GM18873 (cell line): ENCODE data around the gene SLC39A8.
A peak's percentile ranks its signal among the peaks of the same experiment; 100 is the strongest.

Experiments used
- ATAC-seq: cut with Tn5 transposase; IDR thresholded peaks from one replicate; pipeline ENCODE4 v1.9.1; 2021; ENCODE audit warnings: mild to moderate bottlenecking, moderate library complexity, moderate number of reproducible peaks; ENCODE audit not compliant: unreplicated experiment, low FRiP score

The SLC39A8 gene

DNA sequence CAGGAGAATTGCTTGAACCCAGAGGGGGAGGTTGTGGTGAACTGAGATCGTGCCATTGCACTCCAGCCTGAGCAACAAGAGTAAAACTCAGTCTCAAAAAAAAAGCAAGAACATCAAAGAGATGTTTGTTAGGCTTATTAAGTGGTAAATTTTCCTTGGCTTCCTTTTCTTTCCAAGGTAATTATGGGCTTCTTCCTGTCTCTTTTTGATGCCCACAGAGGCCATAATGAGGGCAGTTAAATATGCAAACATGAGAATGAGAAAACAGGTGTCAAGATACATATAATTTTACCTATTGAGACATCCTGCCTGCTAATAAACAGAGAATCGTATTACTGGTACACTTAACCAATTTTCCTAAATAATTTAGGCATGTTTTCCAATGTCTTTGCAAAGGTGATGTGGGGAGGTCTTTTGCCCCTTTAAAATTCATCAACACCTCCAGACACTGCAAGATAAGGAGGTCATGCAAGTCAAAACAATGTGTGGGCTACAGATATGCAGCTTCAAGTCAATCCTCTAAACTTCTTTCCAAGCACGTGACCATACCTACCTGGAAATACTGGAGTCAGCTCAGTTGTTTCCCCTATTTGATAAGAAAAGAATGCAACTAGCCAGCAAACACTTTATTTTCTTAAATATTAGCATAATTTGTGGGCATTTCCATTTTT is 2.7 kb downstream of the SLC39A8 start:
- ATAC-seq = no peak

- no peak for ATAC-seq
Observed at GRCh38 chr4:102341201-102341600, 4.1 kb downstream of the SLC39A8 start.

GRCh38 chr4:102339018-102339417 is 6.3 kb downstream of the SLC39A8 start:
- no peak for ATAC-seq

DNA sequence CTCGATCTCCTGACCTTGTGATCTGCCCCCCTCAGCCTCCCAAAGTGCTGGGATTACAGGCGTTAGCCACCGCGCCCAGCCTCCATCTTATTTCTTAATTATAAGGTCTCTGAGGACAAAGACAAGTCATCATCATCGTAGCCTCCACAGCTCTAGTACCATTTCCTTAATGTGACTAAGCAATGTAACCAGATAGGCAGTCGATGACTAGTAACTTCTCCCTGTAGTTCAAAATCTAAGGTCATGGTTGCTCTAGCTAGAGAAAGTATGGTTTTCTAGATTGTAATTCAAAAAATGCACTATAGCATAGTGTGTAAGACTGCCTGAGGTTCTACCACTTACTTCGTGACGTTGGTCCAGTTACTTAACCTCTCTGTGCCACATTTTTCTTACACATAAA is 6.9 kb downstream of the SLC39A8 start:
- no peak for ATAC-seq

DNA sequence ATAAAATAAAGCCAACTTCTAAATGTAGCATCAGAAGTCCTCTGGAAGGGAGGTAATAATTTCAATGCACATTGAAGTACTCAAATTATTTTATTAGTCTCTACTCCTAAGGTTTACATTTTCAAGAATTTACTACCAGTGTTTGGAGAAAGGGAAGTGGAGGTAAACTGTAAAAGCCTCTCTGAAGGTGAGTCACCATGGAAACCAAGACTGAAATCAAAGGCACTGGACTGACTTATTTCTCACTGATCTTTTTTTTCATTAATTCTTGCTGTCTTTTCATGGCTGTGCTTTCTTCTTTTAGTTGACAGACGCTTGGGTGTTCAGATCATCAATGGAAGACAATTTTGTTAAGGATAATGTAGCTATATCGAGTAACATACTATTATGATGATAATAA is 9.7 kb downstream of the SLC39A8 start:
- ATAC-seq = no peak

- ATAC-seq = no peak
Observed at GRCh38 chr4:102334624-102335023, 10.7 kb downstream of the SLC39A8 start.

DNA sequence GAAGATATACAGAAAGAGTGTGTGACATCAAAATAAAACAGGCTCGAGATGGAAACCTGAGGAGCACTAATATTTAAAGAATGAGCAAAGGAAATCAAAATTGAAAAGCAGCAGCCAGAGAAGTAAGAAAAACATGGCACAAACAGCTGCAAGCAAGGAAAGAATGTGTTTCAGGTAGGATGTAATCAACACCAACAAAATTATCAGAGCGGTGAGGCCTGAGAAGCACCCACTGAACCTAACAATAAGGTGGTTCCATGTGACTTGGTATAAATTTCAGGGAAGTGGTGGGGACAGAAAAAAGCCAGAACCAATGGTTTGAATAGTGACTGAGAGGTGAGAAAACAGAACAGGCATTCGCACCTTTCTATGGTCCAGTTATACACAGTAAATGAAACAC is 11.5 kb downstream of the SLC39A8 start:
- no peak for ATAC-seq

DNA sequence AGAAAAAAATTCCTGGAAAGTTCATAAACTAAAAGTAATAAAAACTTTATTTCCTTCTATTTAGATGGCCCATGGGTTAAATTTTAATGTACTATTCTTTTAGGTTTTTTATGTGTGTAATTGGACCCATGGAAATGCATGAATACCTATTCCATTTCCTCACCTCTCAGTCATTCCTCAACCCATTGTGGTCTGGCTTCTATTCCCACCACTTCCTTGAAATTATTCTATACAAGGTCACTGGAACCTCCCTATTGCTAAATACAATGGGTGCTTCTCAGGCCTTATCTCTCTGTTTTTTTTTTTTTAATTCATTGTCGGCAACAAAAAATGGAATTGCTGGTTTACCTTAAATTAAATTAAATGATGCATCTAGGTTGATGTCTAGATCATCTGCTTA is 17.2 kb downstream of the SLC39A8 start:
- ATAC-seq = no peak

DNA sequence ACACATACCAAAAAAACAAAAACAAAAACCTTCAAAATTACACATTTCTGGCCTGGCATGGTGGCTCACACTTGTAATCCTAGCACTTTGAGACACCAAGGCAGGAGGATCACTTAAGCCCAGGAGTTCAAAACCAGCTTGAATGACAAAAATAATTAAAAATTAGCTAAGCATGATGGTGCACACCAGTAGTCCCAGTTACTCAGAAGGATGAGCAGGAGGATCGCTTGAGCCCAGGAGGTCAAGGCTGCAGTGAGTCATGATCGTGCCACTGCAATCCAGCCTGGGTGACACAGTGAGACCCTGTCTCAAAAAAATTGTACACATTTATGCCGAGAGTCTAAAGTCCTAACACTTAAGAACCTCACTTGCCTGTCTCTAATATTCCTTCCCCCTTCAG is 18.3 kb downstream of the SLC39A8 start:
- no peak for ATAC-seq

DNA sequence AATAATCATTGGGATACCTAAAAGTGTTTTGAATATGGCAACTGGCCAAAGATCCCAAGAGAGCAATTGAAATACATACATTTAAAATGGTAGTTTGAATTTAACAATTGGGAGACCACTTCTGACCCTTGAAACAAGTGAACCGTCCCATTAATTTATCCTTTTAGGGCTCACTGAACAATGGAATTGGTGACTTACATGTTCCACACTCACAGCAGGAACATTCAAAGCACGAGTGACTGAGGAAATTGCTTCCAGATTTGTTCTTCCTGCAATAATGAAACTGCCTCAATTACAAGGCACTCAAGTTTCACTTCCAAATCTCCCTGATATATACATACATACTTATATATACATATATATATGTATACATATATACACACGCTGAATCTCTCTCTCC is 20.6 kb downstream of the SLC39A8 start:
- no peak for ATAC-seq

- ATAC-seq = no peak
Observed at GRCh38 chr4:102322736-102323135, 22.5 kb downstream of the SLC39A8 start.

GRCh38 chr4:102321260-102321995 is 23.9 kb downstream of the SLC39A8 start:
- ATAC-seq = peak; percentile 93

GRCh38 chr4:102319594-102319993 is 25.7 kb downstream of the SLC39A8 start:
- ATAC-seq = no peak

DNA sequence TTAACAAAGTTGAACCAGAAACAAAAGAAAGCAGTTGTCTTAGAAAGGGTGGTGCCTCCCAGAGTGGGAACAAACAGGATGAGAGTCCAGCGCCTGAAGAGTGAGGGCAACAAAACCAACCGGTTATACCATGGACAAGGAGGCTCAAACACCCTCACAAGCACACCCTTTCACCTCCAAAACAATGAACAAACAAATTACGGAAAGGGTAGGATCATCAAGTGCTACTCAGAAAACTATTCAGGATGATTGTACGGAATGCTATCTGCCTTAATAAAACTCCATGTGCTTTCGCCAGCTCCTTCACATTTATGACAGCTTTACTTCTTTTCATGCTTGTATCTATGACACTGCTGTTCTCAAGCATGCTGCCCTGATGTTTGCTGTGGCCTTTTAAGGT is 26.8 kb downstream of the SLC39A8 start:
- no peak for ATAC-seq

DNA sequence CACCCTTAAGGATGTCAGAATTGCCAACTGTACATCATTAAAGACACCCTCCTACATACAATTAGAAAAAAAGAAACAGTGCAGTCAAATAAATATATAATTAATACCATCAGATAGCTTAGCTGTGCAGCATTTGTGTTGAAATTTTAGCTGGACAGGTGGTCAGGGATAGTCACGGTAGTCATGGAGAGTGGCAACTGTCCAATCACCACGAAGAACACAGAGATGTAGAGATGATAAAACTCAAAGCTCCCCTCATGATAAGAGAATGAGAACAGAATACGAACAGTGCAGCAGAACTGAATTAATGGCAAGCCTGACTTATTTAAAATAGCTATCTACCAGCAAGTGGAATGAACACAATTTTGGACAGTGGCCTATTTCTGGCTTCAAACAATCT is 27.2 kb downstream of the SLC39A8 start:
- ATAC-seq = no peak

DNA sequence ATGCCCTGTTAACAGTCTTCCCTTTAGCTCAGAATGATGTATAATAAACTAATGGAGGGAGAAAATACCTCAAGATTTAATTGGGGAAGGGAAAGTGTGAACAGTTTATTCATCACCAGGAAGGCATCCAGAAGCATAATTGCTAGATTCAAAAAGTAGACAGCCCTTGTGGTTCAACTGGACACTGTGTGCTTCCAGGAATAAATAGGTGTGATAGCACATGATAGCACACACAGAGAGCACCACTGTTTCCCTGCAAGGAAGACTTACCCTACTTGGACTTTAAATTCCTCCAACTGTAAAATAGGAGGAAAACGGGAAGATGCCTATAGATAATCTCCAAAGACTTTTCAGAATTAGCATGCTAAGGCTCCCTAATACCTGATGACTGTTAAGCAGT is 27.8 kb downstream of the SLC39A8 start:
- no peak for ATAC-seq

DNA sequence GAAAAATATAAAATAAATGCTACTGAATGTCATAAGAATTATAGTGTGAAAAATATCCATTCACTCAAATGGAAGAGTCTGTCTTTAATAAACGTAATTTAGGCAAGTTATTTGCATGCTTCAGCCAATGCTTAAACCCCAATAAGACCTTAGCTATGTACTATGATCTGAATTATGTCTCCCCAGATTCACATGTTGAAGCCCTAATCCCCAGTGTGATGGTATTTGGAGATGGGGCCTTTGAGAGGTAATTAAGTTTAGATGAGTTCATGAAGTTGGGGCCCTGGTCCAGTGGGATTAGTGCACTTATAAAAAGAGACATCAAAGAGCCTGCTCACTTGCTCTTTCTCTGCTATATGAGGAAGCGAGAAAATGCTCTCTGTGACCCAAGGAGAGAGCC is 28.7 kb downstream of the SLC39A8 start:
- no peak for ATAC-seq

DNA sequence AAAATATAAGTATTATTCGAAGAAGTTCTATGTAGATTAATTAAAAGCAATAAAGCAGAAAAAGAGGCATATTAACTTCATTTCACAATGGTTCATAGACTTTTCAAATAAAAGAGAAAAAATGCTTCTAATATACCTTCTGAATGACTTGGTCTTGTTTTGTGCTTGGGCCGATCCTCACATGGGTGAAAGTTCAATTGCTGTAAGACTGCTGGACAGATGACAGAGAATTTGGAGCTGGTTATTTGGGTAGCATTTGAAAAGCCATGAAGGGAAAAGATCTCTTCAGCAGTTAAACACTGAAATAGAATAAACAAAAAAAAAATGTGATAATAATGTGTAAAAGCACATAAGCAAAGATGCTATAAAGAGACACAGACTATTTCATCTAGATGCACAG is 29.8 kb downstream of the SLC39A8 start:
- no peak for ATAC-seq

- ATAC-seq = no peak
Observed at GRCh38 chr4:102312417-102312816, 32.9 kb downstream of the SLC39A8 start.

DNA sequence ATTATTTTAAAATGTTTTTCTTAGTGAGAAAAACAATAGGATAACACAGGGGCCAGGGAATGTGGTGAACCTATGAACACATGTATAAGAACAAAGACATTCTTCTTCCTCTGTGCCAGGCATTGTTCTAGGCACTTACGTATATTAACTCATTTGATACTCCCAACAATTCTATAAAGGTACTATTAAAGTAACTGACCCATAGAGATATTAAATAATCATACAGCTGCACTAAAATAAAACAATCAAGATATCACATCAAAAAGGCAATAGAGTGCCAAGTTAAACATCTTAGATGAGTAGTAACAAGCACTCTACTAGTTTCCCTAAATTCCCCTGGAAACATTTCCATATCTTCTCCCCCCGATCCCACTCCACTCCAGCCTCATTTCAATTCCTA is 33.4 kb downstream of the SLC39A8 start:
- no peak for ATAC-seq

GRCh38 chr4:102311407-102311806 is 33.9 kb downstream of the SLC39A8 start:
- no peak for ATAC-seq
